Measurements from ENCODE around the gene RAB27A. TPM values are rescaled to one million over a fixed set of nuclear protein-coding genes. Genes with fewer than 3 reads are reported as not detected.
"Not testable (repeated sequence)": the region's sequence is repeated elsewhere in the genome, so short reads cannot be mapped to it uniquely, and the experiment has no call there.

The RAB27A gene
- total RNA-seq, 1 donor from 2014 or later: 12.4 TPM

DNA sequence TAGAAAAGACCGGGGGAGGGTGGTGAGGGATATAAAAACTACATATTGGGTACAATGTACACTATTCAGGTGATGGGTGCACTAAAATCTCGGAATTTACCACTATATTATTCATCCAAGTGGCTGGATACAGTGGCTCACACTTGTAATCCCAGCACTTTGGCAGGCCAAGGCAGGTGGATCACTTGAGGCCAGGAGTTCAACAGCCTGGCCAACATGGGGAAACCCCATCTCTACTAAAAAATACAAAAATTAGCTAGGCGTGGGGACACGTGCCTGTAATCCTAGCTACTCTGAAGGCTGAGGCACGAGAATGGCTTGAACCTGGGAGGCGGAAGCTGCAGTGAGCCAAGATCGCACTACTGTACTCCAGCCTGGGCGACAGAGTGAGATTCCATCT is 37.4 kb downstream of the RAB27A start:
- DNase-seq (ENCODE audit: extremely low read depth, low read depth, low spot score): not testable (repeated sequence)

- DNase-seq (ENCODE audit: extremely low read depth, low read depth, low spot score): no peak
These were observed 38.7 kb downstream of the RAB27A start for GRCh38 chr15:55250941-55251340.

DNA sequence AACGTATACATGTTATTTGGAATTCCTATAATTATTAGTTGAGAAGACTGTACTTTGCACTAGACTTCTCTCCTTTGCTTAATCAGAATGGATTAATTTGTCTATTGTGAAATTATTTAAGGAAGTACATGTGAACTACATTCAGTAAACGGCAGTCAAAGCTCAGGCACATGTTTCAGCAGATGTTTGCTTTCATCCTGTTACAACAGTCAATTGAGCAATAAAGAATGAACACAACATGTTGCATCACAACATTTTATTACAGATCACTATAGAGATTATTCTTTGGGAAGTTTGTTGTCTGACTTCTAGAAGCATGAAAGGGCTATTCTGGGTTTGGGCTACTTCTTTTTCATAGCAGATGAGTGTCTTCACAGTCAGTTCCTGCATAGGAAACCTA is 39.2 kb downstream of the RAB27A start:
- DNase-seq (ENCODE audit: extremely low read depth, low read depth, low spot score): no peak

DNA sequence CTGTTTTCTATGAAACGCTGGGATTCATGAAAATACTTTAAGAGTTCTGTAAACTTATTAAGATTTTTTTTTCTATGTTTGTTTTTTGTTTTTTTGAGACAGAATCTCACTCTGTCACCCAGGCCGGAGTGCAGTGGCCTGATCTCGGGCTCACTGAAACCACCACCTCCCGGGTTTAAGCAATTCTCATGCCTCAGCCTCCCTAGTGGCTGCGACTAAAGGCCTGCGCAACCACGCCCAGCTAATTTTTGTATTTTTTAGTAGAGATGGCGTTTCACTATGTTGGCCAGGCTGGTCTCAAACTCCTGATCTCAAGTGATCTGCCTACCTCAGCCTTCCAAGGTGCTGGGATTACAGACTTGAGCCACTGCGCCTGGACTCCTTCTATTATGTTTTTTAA is 39.7 kb downstream of the RAB27A start:
- not testable (repeated sequence) for DNase-seq (ENCODE audit: extremely low read depth, low read depth, low spot score)

GRCh38 chr15:55248895-55249294 is 40.7 kb downstream of the RAB27A start:
- no peak for DNase-seq (ENCODE audit: extremely low read depth, low read depth, low spot score)

DNA sequence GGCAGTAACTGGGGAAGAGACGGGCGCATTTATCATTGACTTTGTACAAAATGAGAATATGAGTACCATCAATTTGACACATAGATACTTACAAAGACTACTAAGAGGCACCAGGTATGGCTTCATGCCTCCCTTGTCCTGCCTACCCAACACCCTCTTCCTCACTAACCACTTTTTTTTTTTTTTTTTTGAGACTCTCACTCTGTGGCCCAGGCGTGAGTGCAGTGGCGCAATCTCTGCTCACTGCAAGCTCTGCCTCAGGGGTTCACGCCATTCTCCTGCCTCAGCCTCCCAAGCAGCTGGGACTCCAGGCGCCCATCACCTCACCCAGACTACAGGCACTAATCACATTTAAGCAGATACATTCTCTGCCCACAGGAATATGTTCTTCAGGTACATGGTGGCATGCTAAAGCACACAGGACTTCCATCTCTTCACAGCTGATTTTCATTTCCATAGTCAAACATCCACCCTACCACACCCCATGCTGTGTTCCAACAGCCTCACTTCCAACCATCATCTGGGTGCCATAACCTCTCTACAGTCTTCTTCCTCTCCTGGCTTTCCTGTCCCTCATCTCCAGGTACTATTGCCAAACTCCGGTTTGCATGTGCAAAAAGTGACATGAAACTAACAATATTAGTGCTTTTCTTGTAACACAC is 41.7 kb downstream of the RAB27A start:
- DNase-seq (ENCODE audit: extremely low read depth, low read depth, low spot score): no peak

GRCh38 chr15:55247311-55247710 is 42.3 kb downstream of the RAB27A start:
- DNase-seq (ENCODE audit: extremely low read depth, low read depth, low spot score): no peak

GRCh38 chr15:55246567-55246966 is 43.0 kb downstream of the RAB27A start:
- DNase-seq (ENCODE audit: extremely low read depth, low read depth, low spot score): no peak

GRCh38 chr15:55245059-55245458 is 44.6 kb downstream of the RAB27A start:
- no peak for DNase-seq (ENCODE audit: extremely low read depth, low read depth, low spot score)

DNA sequence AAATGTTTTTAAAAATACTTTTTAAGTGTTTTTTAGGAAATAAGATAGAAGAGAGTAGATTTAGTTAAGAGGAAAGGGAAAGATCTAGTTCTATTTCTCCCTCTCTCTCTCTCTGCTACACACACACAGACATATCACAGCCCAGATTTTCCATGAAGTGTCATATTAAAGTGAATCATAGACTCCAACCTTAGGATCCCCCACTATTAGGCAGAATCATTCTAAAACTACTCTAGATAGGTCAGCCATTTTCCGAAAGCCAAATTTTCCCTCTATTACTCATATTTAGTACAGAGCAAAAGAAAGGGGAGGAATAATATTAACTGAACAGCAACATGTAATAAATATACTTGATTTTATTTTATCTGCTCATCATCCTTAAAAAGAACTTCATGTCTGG is 47.7 kb downstream of the RAB27A start:
- DNase-seq (ENCODE audit: extremely low read depth, low read depth, low spot score): no peak

GRCh38 chr15:55241186-55241585 is 48.4 kb downstream of the RAB27A start:
- DNase-seq (ENCODE audit: extremely low read depth, low read depth, low spot score): no peak

GRCh38 chr15:55240125-55240760 is 49.4 kb downstream of the RAB27A start:
- no peak for DNase-seq (ENCODE audit: extremely low read depth, low read depth, low spot score)

DNA sequence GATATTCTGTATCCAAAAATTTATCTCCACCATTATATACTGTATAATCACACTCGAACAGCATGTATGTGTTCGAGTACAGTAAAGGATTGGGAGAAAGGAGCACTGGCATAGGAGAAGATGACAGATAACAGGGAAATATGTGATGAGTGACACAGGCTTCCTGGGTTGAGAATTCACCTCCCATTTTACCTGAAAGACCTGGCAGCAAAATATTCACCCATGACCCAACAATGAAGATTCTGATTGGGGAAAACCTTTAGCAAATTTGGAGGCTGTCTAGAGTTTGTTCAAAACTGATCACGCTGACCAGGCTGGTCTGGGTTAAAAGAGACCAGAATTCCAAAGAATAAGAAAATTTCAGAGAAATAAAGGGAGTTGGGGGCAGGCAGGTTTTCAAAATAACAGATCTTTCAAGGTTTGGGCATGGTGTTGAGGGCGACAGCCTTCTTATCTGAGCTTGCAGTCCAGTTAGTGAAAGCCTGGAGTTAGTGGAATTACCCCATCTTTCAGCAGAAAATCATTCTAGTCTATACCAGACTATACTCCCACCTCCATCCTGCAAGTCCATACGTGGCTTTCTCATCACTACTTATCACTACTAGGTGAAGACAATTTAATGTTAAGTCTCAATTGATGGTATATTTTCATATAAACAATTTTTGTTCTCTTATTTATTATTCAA is 50.0 kb downstream of the RAB27A start:
- no peak for DNase-seq (ENCODE audit: extremely low read depth, low read depth, low spot score)

GRCh38 chr15:55238877-55239276 is 50.7 kb downstream of the RAB27A start:
- DNase-seq (ENCODE audit: extremely low read depth, low read depth, low spot score): no peak

- no peak for DNase-seq (ENCODE audit: extremely low read depth, low read depth, low spot score)
These were observed 52.1 kb downstream of the RAB27A start for GRCh38 chr15:55237219-55238130.

DNA sequence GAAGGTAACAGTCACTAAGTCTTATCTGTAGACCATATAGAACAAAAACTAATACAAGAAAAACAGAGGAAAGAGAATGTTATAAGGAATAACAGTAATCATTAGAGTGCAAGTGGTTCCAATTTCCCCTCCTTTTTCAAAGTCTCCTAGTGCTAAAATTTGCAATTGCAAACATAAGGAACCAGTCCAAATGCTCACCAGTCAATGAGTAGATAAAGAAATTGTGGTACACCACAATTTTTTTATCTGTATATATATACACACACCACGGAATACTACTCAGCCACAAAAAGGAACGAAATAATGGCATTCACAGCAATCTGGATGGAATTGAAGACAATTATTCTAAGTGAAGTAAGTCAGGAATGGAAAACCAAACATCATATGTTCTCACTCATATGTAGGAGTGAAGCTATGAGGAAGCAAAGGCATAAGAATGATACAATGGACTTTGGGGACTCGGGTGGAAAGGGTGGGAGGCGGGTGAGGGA is 54.0 kb downstream of the RAB27A start:
- DNase-seq (ENCODE audit: extremely low read depth, low read depth, low spot score): no peak

DNA sequence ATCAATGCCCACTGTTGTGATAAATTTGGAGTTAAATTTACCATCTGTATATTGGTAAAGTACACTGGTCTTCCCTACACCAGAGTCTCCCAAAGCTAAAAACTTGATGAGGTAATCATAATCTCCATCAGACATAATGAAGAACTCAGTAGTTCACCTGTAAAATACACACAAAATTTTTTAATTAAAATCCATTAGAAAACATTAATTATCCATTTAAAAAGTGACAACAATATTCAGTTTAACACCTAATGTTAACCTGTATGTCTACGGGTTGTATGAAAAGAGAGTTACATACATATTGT is 54.9 kb downstream of the RAB27A start:
- no peak for DNase-seq (ENCODE audit: extremely low read depth, low read depth, low spot score)

GRCh38 chr15:55234104-55234799 is 55.4 kb downstream of the RAB27A start:
- no peak for DNase-seq (ENCODE audit: extremely low read depth, low read depth, low spot score)

DNA sequence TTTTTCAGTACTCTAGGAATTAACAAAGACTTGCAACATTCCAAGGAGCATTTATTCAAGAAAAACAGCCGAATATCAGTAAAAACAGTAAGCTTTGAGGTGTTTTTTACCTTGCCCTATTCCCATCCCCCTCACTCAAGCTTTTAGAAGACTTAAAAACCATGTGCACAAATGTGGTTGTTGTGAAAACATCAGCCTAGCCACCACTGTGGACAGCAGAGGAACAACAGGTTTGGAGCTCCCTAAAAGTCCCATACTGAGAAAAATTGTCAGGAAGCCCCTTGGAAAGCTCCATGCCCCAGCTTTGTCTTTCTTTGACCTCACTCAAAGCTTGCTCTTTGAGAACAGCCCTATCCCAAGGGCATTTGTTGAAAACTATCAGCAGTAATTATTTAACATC is 58.2 kb downstream of the RAB27A start:
- no peak for DNase-seq (ENCODE audit: extremely low read depth, low read depth, low spot score)

DNA sequence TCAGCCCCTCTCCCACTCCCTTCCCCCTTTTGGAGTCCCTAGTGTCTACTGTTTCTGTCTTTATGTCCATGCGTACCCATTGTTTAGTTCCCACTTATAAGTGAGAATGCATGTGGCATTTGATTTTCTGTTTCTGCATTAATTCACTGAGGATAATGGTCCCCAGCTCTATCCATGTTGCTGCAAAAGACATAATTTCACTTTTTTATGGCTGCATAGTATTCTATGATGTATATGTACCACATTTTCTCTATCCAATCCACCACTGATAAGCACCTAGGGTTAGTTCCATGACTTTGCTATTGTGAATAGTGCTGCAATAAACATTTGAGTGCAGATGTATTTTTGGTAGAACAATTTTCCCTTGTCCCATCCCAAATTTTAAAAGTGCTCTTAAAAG is 58.7 kb downstream of the RAB27A start:
- no peak for DNase-seq (ENCODE audit: extremely low read depth, low read depth, low spot score)

All from glomerular endothelial cell (primary cell).